DMS79 (cell line): ENCODE results near the gene TDRD1.
"Not testable (repeated sequence)": the region's sequence is repeated elsewhere in the genome, so short reads cannot be mapped to it uniquely, and the experiment has no call there.

ENCODE experiments used
- DNase-seq: peaks from one replicate; lab custom pipeline; 2025; lab: John Stamatoyannopoulos, UW

Gene TDRD1

GRCh38 chr10:114179148-114179547, at the start of gene TDRD1:
TSS of gene TDRD1 (plus strand) at chr10:114179353. CDS start at chr10:114187832, 8,479 bp downstream.
- DNase-seq: no peak

- no peak for DNase-seq
These were observed 48.1 kb upstream of the TDRD1 start for GRCh38 chr10:114131094-114131493.

- DNase-seq: no peak
These were observed 43.7 kb upstream of the TDRD1 start for GRCh38 chr10:114135476-114135875.

GRCh38 chr10:114138581-114138980, 40.6 kb upstream of the TDRD1 start:
- DNase-seq: no peak

- DNase-seq: no peak
These were observed 39.1 kb upstream of the TDRD1 start for GRCh38 chr10:114140036-114140435.

- DNase-seq: not testable (repeated sequence)
These were observed 38.3 kb upstream of the TDRD1 start for GRCh38 chr10:114140827-114141226.

GRCh38 chr10:114142018-114142417, 37.1 kb upstream of the TDRD1 start:
- DNase-seq: no peak

- no peak for DNase-seq
These were observed 36.0 kb upstream of the TDRD1 start for GRCh38 chr10:114143160-114143559.

GRCh38 chr10:114149476-114149875, 29.7 kb upstream of the TDRD1 start:
- DNase-seq: not testable (repeated sequence)

GRCh38 chr10:114151486-114151885, 27.7 kb upstream of the TDRD1 start:
- no peak for DNase-seq

GRCh38 chr10:114151892-114152291, 27.3 kb upstream of the TDRD1 start:
- no peak for DNase-seq

- no peak for DNase-seq
These were observed 21.2 kb upstream of the TDRD1 start for GRCh38 chr10:114157912-114158311.

GRCh38 chr10:114163062-114163461, 16.1 kb upstream of the TDRD1 start:
- DNase-seq: no peak

GRCh38 chr10:114166043-114166442, 13.1 kb upstream of the TDRD1 start:
- DNase-seq: no peak

GRCh38 chr10:114166494-114166893, 12.7 kb upstream of the TDRD1 start:
- no peak for DNase-seq

GRCh38 chr10:114167985-114168384, 11.2 kb upstream of the TDRD1 start:
- no peak for DNase-seq

- DNase-seq: no peak
These were observed 10.6 kb upstream of the TDRD1 start for GRCh38 chr10:114168450-114169009.

- no peak for DNase-seq
These were observed 6.9 kb upstream of the TDRD1 start for GRCh38 chr10:114172216-114172615.

- DNase-seq: no peak
These were observed 6.2 kb upstream of the TDRD1 start for GRCh38 chr10:114172776-114173602.

- DNase-seq: no peak
These were observed 5.6 kb upstream of the TDRD1 start for GRCh38 chr10:114173603-114173920.

GRCh38 chr10:114173921-114174694, 5.0 kb upstream of the TDRD1 start, which contains the start of gene CCDC186:
TSS of gene CCDC186 (minus strand) at chr10:114174203. CDS start at chr10:114163268, 10,935 bp downstream.
- DNase-seq: peak; percentile 81

- no peak for DNase-seq
These were observed 4.4 kb upstream of the TDRD1 start for GRCh38 chr10:114174695-114175188.

- DNase-seq: no peak
These were observed 3.5 kb upstream of the TDRD1 start for GRCh38 chr10:114175667-114176066.
